ENCODE measurements around the gene MEGF6. TPM values are rescaled to one million over a fixed set of nuclear protein-coding genes. Genes with fewer than 3 reads are reported as not detected.

The MEGF6 gene
- total RNA-seq, 2 donors from 2014 or later, result 83.0 to 103 TPM

DNA sequence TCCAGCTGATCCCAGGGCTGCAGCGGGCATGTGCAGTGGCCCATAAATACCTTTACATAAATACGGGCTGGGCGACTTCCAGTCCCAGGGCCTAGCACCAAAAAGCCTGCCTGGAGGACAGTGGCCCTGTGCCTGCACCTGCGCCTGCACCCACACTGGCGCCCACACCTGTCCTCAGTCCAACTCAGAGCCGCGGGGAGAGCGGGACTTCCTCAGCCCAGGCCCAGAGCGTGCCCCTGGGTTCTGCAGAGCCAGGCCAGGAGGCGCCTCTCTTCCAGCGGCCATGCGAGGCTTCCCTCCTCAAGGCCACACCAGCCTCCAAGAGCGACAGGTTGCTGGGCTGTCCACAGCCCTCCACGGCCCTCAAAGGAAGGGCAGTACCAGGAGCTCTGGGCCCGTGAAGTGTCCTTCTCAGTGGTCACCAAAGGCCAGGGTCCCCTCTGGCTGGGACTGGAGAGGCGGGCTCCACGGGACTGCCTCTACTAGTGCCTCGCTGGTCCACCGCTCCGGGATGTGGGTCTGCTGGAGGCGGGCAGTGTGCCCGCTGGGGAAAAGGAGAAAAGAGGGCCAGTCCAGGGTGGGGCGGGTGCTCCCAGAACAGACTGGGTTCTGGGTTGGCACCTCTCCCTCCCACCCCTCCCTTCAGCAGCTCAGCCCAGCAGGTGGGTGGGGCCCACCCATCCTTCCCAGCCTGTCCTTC is 121.1 kb downstream of the MEGF6 start:
- Histone ChIP-seq H3K4me1 (ENCODE audit: control insufficient read depth, insufficient read depth, low read length) (no peaks in the 10 kb centered on the region), H3K36me3 (ENCODE audit: control insufficient read depth, insufficient read depth, low read length) (peaks cover 3% of the 10 kb centered on the region), H3K27me3 (ENCODE audit: control insufficient read depth, insufficient read depth, low read length, poor library complexity, severe bottlenecking) (no peaks in the 10 kb centered on the region), H3K27ac (ENCODE audit: low read depth, low read length) (no peak overlapping the region), H3K9me3 (ENCODE audit: control insufficient read depth, low read length) (peaks cover 10% of the 10 kb centered on the region), H3K4me3 (ENCODE audit: low read length) (no peak overlapping the region), H3K9ac (ENCODE audit: extremely low read depth, low read length, poor library complexity, severe bottlenecking) (no peak overlapping the region)
- H3K36me3 Mint-ChIP-seq (ENCODE audit: low read depth), result peaks cover 17% of the 10 kb centered on the region
- peaks cover 13% of the 10 kb centered on the region for H3K9me3 Mint-ChIP-seq
- WGBS, 2 experiments (ENCODE audit: insufficient coverage in 1 of 2, insufficient read length in 1 of 2), result 93 to 94% methylated on average over 12 to 23 of the region's 23 CpGs
- H3K4me1 Mint-ChIP-seq, result no peaks in the 10 kb centered on the region
- no peak overlapping the region for H3K27ac Mint-ChIP-seq
- TF ChIP-seq, protein P1, sequence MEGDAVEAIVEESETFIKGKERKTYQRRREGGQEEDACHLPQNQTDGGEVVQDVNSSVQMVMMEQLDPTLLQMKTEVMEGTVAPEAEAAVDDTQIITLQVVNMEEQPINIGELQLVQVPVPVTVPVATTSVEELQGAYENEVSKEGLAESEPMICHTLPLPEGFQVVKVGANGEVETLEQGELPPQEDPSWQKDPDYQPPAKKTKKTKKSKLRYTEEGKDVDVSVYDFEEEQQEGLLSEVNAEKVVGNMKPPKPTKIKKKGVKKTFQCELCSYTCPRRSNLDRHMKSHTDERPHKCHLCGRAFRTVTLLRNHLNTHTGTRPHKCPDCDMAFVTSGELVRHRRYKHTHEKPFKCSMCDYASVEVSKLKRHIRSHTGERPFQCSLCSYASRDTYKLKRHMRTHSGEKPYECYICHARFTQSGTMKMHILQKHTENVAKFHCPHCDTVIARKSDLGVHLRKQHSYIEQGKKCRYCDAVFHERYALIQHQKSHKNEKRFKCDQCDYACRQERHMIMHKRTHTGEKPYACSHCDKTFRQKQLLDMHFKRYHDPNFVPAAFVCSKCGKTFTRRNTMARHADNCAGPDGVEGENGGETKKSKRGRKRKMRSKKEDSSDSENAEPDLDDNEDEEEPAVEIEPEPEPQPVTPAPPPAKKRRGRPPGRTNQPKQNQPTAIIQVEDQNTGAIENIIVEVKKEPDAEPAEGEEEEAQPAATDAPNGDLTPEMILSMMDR (conservative IDR thresholded peaks at IDR 0.05), result no peak
- no peaks in the 10 kb centered on the region for H3K27me3 Mint-ChIP-seq (ENCODE audit: insufficient read depth)
- H3K4me3 Mint-ChIP-seq, result no peak overlapping the region
- no peak for DNase-seq

DNA sequence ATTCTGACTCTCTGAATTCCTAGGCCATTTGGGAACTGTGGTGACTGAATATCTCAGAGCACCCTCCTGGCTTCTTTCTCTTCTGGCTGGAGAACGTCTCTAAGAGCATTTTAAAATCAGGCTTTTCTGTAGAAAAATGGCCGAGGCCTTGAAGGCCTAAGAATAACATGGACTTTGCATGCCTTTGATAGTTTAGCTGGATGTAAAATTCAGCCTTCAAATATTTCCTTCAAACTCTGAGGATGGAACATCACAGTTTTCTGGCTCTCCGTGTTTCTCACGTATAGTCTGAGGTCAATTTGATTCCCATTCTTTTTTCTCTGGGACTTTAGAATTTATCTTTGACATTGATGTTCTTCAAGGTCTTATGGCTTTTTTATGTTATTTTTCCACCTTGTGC is 122.9 kb downstream of the MEGF6 start:
- H3K36me3 ChIP-seq (ENCODE audit: control insufficient read depth, insufficient read depth, low read length), result peaks cover 3% of the 10 kb centered on the region
- Mint-ChIP-seq H3K36me3 (ENCODE audit: low read depth) (peaks cover 18% of the 10 kb centered on the region), H3K27me3 (ENCODE audit: insufficient read depth) (no peaks in the 10 kb centered on the region), H3K4me1 (peaks cover 2% of the 10 kb centered on the region), H3K4me3 (no peak overlapping the region), H3K9me3 (peaks cover 13% of the 10 kb centered on the region), H3K27ac (no peak overlapping the region)
- H3K27me3 ChIP-seq (ENCODE audit: control insufficient read depth, insufficient read depth, low read length, poor library complexity, severe bottlenecking), result no peaks in the 10 kb centered on the region
- no peak for DNase-seq
- H3K4me1 ChIP-seq (ENCODE audit: control insufficient read depth, insufficient read depth, low read length), result no peaks in the 10 kb centered on the region
- 94 to 95% methylated on average over 4 of the region's 4 CpGs for WGBS, 2 experiments (ENCODE audit: insufficient coverage in 1 of 2, insufficient read length in 1 of 2)
- H3K4me3 ChIP-seq (ENCODE audit: low read length), result no peak overlapping the region
- H3K27ac ChIP-seq (ENCODE audit: low read depth, low read length), result no peak overlapping the region
- peaks cover 10% of the 10 kb centered on the region for H3K9me3 ChIP-seq (ENCODE audit: control insufficient read depth, low read length)
- no peak overlapping the region for H3K9ac ChIP-seq (ENCODE audit: extremely low read depth, low read length, poor library complexity, severe bottlenecking)
- TF ChIP-seq, protein P1 (conservative IDR thresholded peaks at IDR 0.05), result no peak

DNA sequence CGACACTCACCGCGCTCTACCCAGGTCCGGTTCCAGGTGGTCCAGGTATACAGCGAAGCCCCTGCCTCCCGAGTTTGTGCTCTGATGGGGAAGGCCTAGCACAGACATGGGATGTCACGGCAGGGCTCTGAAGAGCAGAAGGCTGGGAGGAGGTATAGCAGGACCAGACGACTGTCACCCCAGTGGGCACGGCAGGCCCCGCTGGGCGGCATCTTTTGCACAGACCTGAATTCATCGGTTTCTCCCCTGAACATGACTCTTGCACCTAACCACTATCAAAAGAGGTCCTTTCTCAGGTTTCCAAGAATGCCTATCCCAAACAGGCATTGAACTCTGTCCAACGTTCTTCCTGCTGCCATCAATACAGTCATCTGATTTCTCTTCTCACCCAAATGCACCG is 126.3 kb downstream of the MEGF6 start:
- H3K4me1 ChIP-seq (ENCODE audit: control insufficient read depth, insufficient read depth, low read length), result no peaks in the 10 kb centered on the region
- peaks cover 13% of the 10 kb centered on the region for H3K9me3 Mint-ChIP-seq
- H3K4me3 Mint-ChIP-seq, result no peak overlapping the region
- H3K27me3 Mint-ChIP-seq (ENCODE audit: insufficient read depth), result no peaks in the 10 kb centered on the region
- TF ChIP-seq, protein P1 (conservative IDR thresholded peaks at IDR 0.05), result no peak
- H3K4me1 Mint-ChIP-seq, result peaks cover 2% of the 10 kb centered on the region
- peaks cover 3% of the 10 kb centered on the region for H3K36me3 ChIP-seq (ENCODE audit: control insufficient read depth, insufficient read depth, low read length)
- H3K27ac ChIP-seq (ENCODE audit: low read depth, low read length), result no peak overlapping the region
- no peak overlapping the region for H3K4me3 ChIP-seq (ENCODE audit: low read length)
- WGBS, 2 experiments (ENCODE audit: insufficient coverage in 1 of 2, insufficient read length in 1 of 2), result 91 to 98% methylated on average over 7 to 14 of the region's 14 CpGs
- H3K27ac Mint-ChIP-seq, result no peak overlapping the region
- DNase-seq, result no peak
- H3K9ac ChIP-seq (ENCODE audit: extremely low read depth, low read length, poor library complexity, severe bottlenecking), result no peak overlapping the region
- H3K9me3 ChIP-seq (ENCODE audit: control insufficient read depth, low read length), result peaks cover 10% of the 10 kb centered on the region
- no peaks in the 10 kb centered on the region for H3K27me3 ChIP-seq (ENCODE audit: control insufficient read depth, insufficient read depth, low read length, poor library complexity, severe bottlenecking)
- peaks cover 15% of the 10 kb centered on the region for H3K36me3 Mint-ChIP-seq (ENCODE audit: low read depth)
